ENCODE measurements around the gene ADK. TPM values are rescaled to one million over a fixed set of nuclear protein-coding genes. Genes with fewer than 3 reads are reported as not detected.

The ADK gene
- total RNA-seq, 1 experiment from 2014 or later = 26.8 TPM

DNA sequence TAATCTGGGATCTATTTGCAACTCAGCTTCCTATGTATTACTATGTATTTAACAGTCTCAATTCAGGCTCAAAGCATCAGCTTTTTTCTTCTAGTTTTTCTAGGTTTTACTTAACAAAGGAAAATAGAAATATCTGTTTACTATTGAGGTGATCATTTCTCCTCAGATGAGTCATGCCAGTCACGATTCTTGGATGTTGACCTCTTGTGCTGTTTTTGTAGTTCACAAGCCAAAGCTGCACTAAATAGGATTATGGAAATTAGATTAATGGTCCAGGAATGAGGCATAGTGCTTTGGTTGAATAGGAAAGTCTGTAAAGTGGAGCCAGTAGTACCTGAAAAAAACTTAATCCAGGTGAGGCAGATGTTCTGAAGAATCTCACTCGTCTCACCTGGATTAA, 477.1 kb downstream of the ADK start:
- Mint-ChIP-seq H3K27ac (no peak overlapping the region), H3K9me3 (no peaks in the 10 kb centered on the region), H3K27me3 (ENCODE audit: low read depth) (no peaks in the 10 kb centered on the region), H3K36me3 (ENCODE audit: insufficient read depth in 1 of 3, low read depth in 3 of 3) (peaks cover 0 to 1% (median 0%) of the 10 kb centered on the region in 3 experiments; a peak in 1 of 7 replicates), H3K4me3 (no peak overlapping the region), H3K4me1 (peaks cover 7 to 10% of the 10 kb centered on the region in 2 experiments)
- Histone ChIP-seq H3K23ac (ENCODE audit: insufficient read length, low read depth, low read length) (no peak overlapping the region), H4K91ac (ENCODE audit: insufficient read length, low read depth, low read length) (no peak overlapping the region), H3K4ac (ENCODE audit: low read depth, low read length) (no peak overlapping the region), H2AFZ (ENCODE audit: low read length) (no peak overlapping the region), H3K79me2 (ENCODE audit: insufficient read depth, low read length) (no peaks in the 10 kb centered on the region), H2BK120ac (ENCODE audit: low read depth, low read length, poor library complexity, severe bottlenecking) (no peak overlapping the region), H3K4me1 (ENCODE audit: insufficient read depth, low read length) (no peaks in the 10 kb centered on the region; the same call in 1 of the 2 replicates), H3K14ac (ENCODE audit: insufficient read depth, low read length) (no peak overlapping the region), H3K9ac (ENCODE audit: extremely low read depth, insufficient read length, low read length) (no peak overlapping the region), H3K27ac (ENCODE audit: insufficient read length, low read depth, low read length) (no peak overlapping the region), H3K27me3 (ENCODE audit: insufficient read depth, low read length) (no peaks in the 10 kb centered on the region), H3T11ph (ENCODE audit: low read length) (no peak overlapping the region), H3K79me1 (ENCODE audit: insufficient read depth, low read depth, low read length, poor library complexity, severe bottlenecking) (no peaks in the 10 kb centered on the region), H4K20me1 (ENCODE audit: control insufficient read depth, insufficient read depth, insufficient read length) (no peaks in the 10 kb centered on the region), H3K23me2 (ENCODE audit: insufficient read length, low read depth, low read length, poor library complexity, severe bottlenecking) (no peaks in the 10 kb centered on the region), H2AK5ac (ENCODE audit: insufficient read length, low read length) (no peak overlapping the region), H2BK15ac (ENCODE audit: low read depth, low read length) (no peak overlapping the region), H4K5ac (ENCODE audit: insufficient read length, low read depth, low read length) (no peak overlapping the region), H2BK12ac (ENCODE audit: insufficient read length, low read depth, low read length) (no peak overlapping the region), H3K9me3 (ENCODE audit: control insufficient read depth, low read depth, low read length) (no peaks in the 10 kb centered on the region), H4K8ac (replicated peaks; ENCODE audit: insufficient read length, low read depth, low read length) (no peak overlapping the region), H3K18ac (ENCODE audit: insufficient read length, low read depth, low read length) (no peak overlapping the region), H3K56ac (ENCODE audit: insufficient read length, low read depth, low read length) (no peak overlapping the region), H2BK20ac (ENCODE audit: low read depth, low read length, poor library complexity, severe bottlenecking) (no peak overlapping the region), H2BK5ac (ENCODE audit: insufficient read length, low read length) (no peak overlapping the region), H3K4me2 (ENCODE audit: insufficient read depth, insufficient read length, low read length) (no peak overlapping the region)
- TF ChIP-seq, protein P1, sequence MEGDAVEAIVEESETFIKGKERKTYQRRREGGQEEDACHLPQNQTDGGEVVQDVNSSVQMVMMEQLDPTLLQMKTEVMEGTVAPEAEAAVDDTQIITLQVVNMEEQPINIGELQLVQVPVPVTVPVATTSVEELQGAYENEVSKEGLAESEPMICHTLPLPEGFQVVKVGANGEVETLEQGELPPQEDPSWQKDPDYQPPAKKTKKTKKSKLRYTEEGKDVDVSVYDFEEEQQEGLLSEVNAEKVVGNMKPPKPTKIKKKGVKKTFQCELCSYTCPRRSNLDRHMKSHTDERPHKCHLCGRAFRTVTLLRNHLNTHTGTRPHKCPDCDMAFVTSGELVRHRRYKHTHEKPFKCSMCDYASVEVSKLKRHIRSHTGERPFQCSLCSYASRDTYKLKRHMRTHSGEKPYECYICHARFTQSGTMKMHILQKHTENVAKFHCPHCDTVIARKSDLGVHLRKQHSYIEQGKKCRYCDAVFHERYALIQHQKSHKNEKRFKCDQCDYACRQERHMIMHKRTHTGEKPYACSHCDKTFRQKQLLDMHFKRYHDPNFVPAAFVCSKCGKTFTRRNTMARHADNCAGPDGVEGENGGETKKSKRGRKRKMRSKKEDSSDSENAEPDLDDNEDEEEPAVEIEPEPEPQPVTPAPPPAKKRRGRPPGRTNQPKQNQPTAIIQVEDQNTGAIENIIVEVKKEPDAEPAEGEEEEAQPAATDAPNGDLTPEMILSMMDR (conservative IDR thresholded peaks at IDR 0.05) = no peak
- DNase-seq = no peak
- no CpG with 5 or more reads among the region's 2 CpGs for WGBS (ENCODE audit: extremely low coverage, insufficient read length, low lambda C conversion rate)
